ENCODE data around the gene IGFBP7.
"Not testable (repeated sequence)": the region's sequence is repeated elsewhere in the genome, so short reads cannot be mapped to it uniquely, and the experiment has no call there.

The IGFBP7 gene

DNA sequence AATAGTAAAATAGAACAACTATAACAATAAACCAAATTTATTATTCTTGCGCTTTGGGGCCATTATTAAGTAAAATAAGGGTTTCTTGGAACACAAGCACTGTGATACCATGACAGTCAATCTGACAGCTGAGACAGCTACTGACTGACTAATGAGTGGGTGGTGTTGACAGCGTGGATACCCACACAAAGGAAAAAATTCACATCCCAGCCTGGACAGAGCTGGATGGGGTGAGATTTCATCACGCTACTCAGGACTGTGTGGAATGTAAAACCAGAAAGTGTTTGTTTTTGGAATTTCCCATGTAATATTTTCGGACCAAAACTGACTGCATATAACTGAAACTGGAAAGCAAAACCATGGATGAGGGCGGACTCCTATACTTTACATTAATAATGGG is 48.8 kb downstream of the IGFBP7 start:
- Histone ChIP-seq H3K27me3 (ENCODE audit: insufficient read depth, low read depth) (no peaks in the 10 kb centered on the region), H3K9ac (no peak overlapping the region), H3K4me3 (IDR thresholded peaks at IDR 0.05; ENCODE audit: insufficient read depth, low read depth, low read length) (no peak overlapping the region), H3K4me1 (ENCODE audit: low read depth, poor library complexity, severe bottlenecking) (no peaks in the 10 kb centered on the region), H3K4me2 (no peak overlapping the region), H2AFZ (ENCODE audit: low read depth) (no peak overlapping the region), H3K79me2 (ENCODE audit: insufficient read depth, low read depth) (no peaks in the 10 kb centered on the region), H3K27ac (no peak overlapping the region), H4K20me1 (ENCODE audit: insufficient read depth) (no peaks in the 10 kb centered on the region), H3K36me3 (ENCODE audit: insufficient read depth) (no peaks in the 10 kb centered on the region)
- TF ChIP-seq CTCF (conservative IDR thresholded peaks at IDR 0.05; ENCODE audit: low read depth, low read length): no peak

GRCh38 chr4:57060717-57061067 is 49.5 kb downstream of the IGFBP7 start:
- not testable (repeated sequence) for H3K36me3 ChIP-seq (ENCODE audit: insufficient read depth); H3K79me2 ChIP-seq (ENCODE audit: insufficient read depth, low read depth); H4K20me1 ChIP-seq (ENCODE audit: insufficient read depth); H3K9ac ChIP-seq; H3K4me2 ChIP-seq; H3K27me3 ChIP-seq (ENCODE audit: insufficient read depth, low read depth); H2AFZ ChIP-seq (ENCODE audit: low read depth); H3K4me1 ChIP-seq (ENCODE audit: low read depth, poor library complexity, severe bottlenecking); H3K27ac ChIP-seq; H3K4me3 ChIP-seq (IDR thresholded peaks at IDR 0.05; ENCODE audit: insufficient read depth, low read depth, low read length)

DNA sequence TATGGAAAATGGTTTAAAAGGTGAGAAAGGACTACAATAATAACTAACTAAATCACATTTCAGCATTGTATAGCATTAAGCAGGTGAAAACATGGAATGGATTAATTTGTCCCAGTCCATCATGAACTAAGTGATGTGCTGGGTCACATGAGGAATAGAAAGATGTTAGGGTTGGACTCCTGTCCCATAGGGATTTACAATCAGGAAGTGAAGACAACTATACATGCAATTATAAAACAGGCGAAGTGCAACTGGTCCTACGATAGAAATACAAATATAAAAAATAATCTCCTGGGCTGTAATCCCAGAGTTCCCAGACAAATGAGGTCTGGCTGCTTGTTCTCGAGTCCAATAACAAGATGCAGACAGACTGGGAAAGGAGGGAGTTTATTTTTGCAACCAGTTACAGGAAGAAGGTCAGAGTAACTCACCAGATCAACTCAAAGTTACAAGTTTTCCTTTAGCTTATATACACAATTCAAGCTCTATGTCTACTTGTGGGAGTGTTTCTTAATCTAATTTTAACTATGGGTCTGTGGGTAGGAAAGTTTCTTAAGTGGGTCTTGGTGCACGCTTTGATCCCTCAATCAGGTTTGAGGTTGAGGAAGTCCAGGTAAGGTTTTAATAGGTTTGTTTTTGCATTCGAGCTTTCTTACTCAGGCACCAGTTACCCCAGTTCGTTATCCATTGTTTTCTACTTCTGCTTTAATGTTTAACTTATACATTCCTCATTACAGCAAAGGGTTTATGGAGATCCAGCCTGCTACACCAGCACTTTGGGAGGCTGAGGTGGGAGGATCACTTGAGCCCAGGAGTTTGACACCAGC is 50.1 kb downstream of the IGFBP7 start:
- no peaks in the 10 kb centered on the region for H3K27me3 ChIP-seq (ENCODE audit: insufficient read depth, low read depth)
- no peak overlapping the region for H2AFZ ChIP-seq (ENCODE audit: low read depth)
- no peak overlapping the region for H3K27ac ChIP-seq
- no peak overlapping the region for H3K4me3 ChIP-seq (IDR thresholded peaks at IDR 0.05; ENCODE audit: insufficient read depth, low read depth, low read length)
- TF ChIP-seq CTCF (conservative IDR thresholded peaks at IDR 0.05; ENCODE audit: low read depth, low read length): no peak
- H3K9ac ChIP-seq: no peak overlapping the region
- H3K4me1 ChIP-seq (ENCODE audit: low read depth, poor library complexity, severe bottlenecking): no peaks in the 10 kb centered on the region
- no peaks in the 10 kb centered on the region for H3K36me3 ChIP-seq (ENCODE audit: insufficient read depth)
- no peaks in the 10 kb centered on the region for H4K20me1 ChIP-seq (ENCODE audit: insufficient read depth)
- H3K79me2 ChIP-seq (ENCODE audit: insufficient read depth, low read depth): no peaks in the 10 kb centered on the region
- no peak overlapping the region for H3K4me2 ChIP-seq

- Histone ChIP-seq H2AFZ (ENCODE audit: low read depth) (no peak overlapping the region), H3K9ac (no peak overlapping the region)
Observed at GRCh38 chr4:57055886-57056285, 54.3 kb downstream of the IGFBP7 start.

More at GRCh38 chr4:57055886-57056285, 54.3 kb downstream of the IGFBP7 start:
- no peaks in the 10 kb centered on the region for H3K36me3 ChIP-seq (ENCODE audit: insufficient read depth)
- no peak overlapping the region for H3K4me3 ChIP-seq (IDR thresholded peaks at IDR 0.05; ENCODE audit: insufficient read depth, low read depth, low read length)
- H3K27me3 ChIP-seq (ENCODE audit: insufficient read depth, low read depth): no peaks in the 10 kb centered on the region
- no peaks in the 10 kb centered on the region for H3K4me1 ChIP-seq (ENCODE audit: low read depth, poor library complexity, severe bottlenecking)
- no peaks in the 10 kb centered on the region for H4K20me1 ChIP-seq (ENCODE audit: insufficient read depth)
- H3K27ac ChIP-seq: no peak overlapping the region
- H3K79me2 ChIP-seq (ENCODE audit: insufficient read depth, low read depth): no peaks in the 10 kb centered on the region
- no peak overlapping the region for H3K4me2 ChIP-seq
- no peak for TF ChIP-seq CTCF (conservative IDR thresholded peaks at IDR 0.05; ENCODE audit: low read depth, low read length)
